ENCODE measurements around the gene CDK5. TPM values are rescaled to one million over a fixed set of nuclear protein-coding genes. Genes with fewer than 3 reads are reported as not detected.
A peak's percentile ranks its signal among the peaks of the same experiment; 100 is the strongest.

The CDK5 gene
- total and polyA plus RNA-seq, 2 of the 13 experiments (the other 11 are each of a cell fraction or from before 2014, with no cell fraction given): 16.4 to 21.3 TPM

DNA sequence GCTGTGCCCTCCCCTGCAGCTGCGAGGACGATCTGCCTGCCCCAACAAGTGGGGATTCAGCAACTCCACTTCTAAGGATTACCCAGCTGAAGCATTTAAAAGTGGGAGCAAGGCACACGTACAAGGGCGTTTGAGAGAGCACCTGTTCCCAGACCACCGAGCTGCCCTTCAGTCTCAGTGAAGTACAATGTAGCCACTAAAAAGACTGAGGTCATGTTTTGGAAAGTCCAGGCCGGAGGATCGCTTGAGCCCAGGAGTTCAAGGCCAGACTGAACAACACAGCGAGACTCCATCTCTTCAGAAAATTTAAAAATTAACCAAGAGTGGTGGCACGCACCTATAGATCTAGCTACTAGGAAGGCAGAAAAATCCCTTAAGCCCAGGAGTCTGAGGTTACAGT, 52.1 kb downstream of the CDK5 start (continued):
- TF ChIP-seq TBL1XR1 (IDR thresholded peaks at IDR 0.05; ENCODE audit: borderline replicate concordance, low read length, partially characterized antibody) (no peak), ZNF17 (CRISPR knock-in tag; IDR thresholded peaks at IDR 0.05) (no peak), POGZ (CRISPR knock-in tag; IDR thresholded peaks at IDR 0.05) (no peak), HNRNPUL1 (IDR thresholded peaks at IDR 0.05; ENCODE audit: low read depth, low read length) (no peak), ERF (CRISPR knock-in tag; IDR thresholded peaks at IDR 0.05) (no peak), ZSCAN29 (CRISPR knock-in tag; conservative IDR thresholded peaks at IDR 0.05) (no peak), DMAP1 (CRISPR knock-in tag; IDR thresholded peaks at IDR 0.05) (no peak), POLR2G (IDR thresholded peaks at IDR 0.05; ENCODE audit: low read depth, low read length) (no peak), NCOR1 (IDR thresholded peaks at IDR 0.05; ENCODE audit: borderline replicate concordance, low read length) (0 out of 2 replicates have a peak, but pooled peaks have one; percentile 18), NCOA1 (CRISPR knock-in tag; IDR thresholded peaks at IDR 0.05) (no peak), ZNF589 (CRISPR knock-in tag; conservative IDR thresholded peaks at IDR 0.05) (no peak), NR2C2 (CRISPR knock-in tag; IDR thresholded peaks at IDR 0.05; ENCODE audit: borderline replicate concordance) (peak; percentile 54), NFYC (CRISPR knock-in tag; IDR thresholded peaks at IDR 0.05) (no peak), ZNF737 (CRISPR knock-in tag; IDR thresholded peaks at IDR 0.05; ENCODE audit: borderline replicate concordance) (no peak), ZNF883 (CRISPR knock-in tag; IDR thresholded peaks at IDR 0.05; ENCODE audit: not compliant biosample characterization) (no peak), ZNF891 (CRISPR knock-in tag; IDR thresholded peaks at IDR 0.05) (no peak), ZNF614 (CRISPR knock-in tag; IDR thresholded peaks at IDR 0.05; ENCODE audit: borderline replicate concordance) (0 out of 2 replicates have a peak, but pooled peaks have one; percentile 34)
- TF ChIP-seq, protein P1, sequence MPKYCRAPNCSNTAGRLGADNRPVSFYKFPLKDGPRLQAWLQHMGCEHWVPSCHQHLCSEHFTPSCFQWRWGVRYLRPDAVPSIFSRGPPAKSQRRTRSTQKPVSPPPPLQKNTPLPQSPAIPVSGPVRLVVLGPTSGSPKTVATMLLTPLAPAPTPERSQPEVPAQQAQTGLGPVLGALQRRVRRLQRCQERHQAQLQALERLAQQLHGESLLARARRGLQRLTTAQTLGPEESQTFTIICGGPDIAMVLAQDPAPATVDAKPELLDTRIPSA (CRISPR knock-in tag; IDR thresholded peaks at IDR 0.05; ENCODE audit: borderline replicate concordance): no peak
- TF ChIP-seq, protein P2, sequence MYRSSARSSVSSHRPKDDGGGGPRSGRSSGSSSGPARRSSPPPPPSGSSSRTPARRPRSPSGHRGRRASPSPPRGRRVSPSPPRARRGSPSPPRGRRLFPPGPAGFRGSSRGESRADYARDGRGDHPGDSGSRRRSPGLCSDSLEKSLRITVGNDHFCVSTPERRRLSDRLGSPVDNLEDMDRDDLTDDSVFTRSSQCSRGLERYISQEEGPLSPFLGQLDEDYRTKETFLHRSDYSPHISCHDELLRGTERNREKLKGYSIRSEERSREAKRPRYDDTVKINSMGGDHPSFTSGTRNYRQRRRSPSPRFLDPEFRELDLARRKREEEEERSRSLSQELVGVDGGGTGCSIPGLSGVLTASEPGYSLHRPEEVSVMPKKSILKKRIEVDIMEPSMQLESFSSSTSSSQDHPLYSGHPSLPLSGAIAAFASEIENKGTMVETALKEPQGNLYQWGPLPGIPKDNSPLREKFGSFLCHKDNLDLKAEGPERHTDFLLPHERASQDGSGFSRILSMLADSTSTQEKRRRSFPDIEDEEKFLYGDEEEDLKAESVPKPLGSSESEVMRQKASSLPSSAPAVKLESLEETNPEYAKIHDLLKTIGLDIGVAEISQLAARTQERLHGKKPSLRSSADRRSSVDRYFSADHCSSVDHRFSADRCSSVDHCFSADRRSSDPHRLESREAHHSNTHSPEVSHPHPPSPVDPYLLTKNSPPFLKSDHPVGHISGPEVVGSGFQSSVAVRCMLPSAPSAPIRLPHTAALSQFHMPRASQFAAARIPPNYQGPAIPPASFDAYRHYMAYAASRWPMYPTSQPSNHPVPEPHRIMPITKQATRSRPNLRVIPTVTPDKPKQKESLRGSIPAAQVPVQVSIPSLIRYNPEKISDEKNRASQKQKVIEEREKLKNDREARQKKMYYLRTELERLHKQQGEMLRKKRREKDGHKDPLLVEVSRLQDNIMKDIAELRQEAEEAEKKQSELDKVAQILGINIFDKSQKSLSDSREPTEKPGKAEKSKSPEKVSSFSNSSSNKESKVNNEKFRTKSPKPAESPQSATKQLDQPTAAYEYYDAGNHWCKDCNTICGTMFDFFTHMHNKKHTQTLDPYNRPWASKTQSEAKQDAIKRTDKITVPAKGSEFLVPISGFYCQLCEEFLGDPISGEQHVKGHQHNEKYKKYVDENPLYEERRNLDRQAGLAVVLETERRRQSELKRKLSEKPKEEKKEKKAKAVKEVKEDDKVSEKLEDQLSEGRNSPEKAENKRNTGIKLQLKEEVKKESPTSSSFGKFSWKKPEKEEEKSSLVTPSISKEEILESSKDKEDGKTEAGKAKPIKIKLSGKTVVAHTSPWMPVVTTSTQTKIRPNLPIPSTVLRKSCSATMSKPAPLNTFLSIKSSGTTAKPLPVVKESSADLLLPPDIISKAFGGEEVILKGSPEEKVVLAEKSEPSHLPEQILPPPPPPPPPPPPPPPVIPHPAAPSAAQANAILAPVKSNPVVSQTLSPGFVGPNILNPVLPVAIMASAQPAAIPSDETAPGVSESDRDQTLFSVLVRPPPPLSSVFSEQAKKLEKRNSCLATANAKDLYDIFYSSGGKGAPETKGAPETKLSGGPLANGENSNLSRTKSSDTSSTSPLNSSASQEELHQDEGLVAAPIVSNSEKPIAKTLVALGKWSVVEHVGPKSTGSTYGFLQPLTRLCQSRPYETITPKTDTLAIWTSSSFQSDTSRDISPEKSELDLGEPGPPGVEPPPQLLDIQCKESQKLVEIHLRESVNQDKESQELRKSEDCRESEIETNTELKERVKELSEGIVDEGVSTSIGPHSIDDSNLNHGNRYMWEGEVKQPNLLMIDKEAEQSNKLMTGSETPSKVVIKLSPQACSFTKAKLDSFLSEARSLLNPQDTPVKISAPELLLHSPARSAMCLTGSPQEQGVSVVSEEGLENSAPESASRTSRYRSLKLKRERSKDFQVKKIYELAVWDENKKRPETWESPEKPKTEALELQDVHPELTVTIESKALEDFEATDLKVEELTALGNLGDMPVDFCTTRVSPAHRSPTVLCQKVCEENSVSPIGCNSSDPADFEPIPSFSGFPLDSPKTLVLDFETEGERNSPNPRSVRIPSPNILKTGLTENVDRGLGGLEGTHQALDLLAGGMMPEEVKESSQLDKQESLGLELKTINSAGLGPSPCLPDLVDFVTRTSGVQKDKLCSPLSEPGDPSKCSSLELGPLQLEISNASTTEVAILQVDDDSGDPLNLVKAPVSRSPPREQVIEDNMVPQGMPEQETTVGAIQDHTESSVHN (CRISPR knock-in tag; IDR thresholded peaks at IDR 0.05): no peak

All from HepG2 (cell line).